Suprapubic skin (tissue), 4 donors: ENCODE measurements around the gene NLRP7.

Source experiments
- CTCF ChIP-seq, 2 donors: fragments of 200-600 bp in 1 of 2; fragments of 450-650 bp in 1 of 2; sonication (generic) in 1 of 2; IDR thresholded peaks; one replicate each; pipeline ENCODE4 v1.5.1; 2016 to 2019; ENCODE audit warnings: antibody characterized with exemption in 2 of 2, mild to moderate bottlenecking in 1 of 2, moderate library complexity in 1 of 2
- EP300 ChIP-seq: sonication (generic); formaldehyde crosslinking; IDR thresholded peaks from one replicate; pipeline ENCODE4 v1.6.1; 2017; ENCODE audit warnings: antibody characterized with exemption
- POLR2A ChIP-seq, 2 donors: fragments of 450-650 bp; IDR thresholded peaks; one replicate each; pipeline ENCODE4 v1.6.1; 2017; ENCODE audit warnings: antibody characterized with exemption in 2 of 2, mild to moderate bottlenecking in 2 of 2, moderate library complexity in 2 of 2
- POLR2AphosphoS5 ChIP-seq, 3 donors: sonication (generic); formaldehyde crosslinking; IDR thresholded peaks; one replicate each; pipeline ENCODE4 v1.6.1; 2017; ENCODE audit warnings: antibody characterized with exemption in 3 of 3

- TF ChIP-seq CTCF (IDR thresholded peaks at IDR 0.05) (no peak), POLR2AphosphoS5 (IDR thresholded peaks at IDR 0.05) (no peak), POLR2A (IDR thresholded peaks at IDR 0.05) (no peak), EP300 (no peak)
Measured at GRCh38 chr19:54877471-54877870, 69.9 kb downstream of the NLRP7 start.
